DMS53 (cell line): Measurements from ENCODE around the gene TCP11.

Experiments used
- DNase-seq: peaks from one replicate; lab custom pipeline; 2025; lab: John Stamatoyannopoulos, UW

The TCP11 gene

GRCh38 chr6:35080821-35081425 lies 60.2 kb downstream of the TCP11 start:
- DNase-seq: no peak

- no peak for DNase-seq
Observed at GRCh38 chr6:35080016-35080680, 61.0 kb downstream of the TCP11 start.

GRCh38 chr6:35079311-35080000 lies 61.7 kb downstream of the TCP11 start:
- DNase-seq: no peak

- DNase-seq: no peak
Observed at GRCh38 chr6:35078896-35079295, 62.2 kb downstream of the TCP11 start.

- no peak for DNase-seq
Observed at GRCh38 chr6:35078226-35078850, 62.8 kb downstream of the TCP11 start.

GRCh38 chr6:35077713-35078105 lies 63.4 kb downstream of the TCP11 start:
- no peak for DNase-seq

- no peak for DNase-seq
Observed at GRCh38 chr6:35076997-35077712, 64.0 kb downstream of the TCP11 start.

- DNase-seq: no peak
Observed at GRCh38 chr6:35073766-35074471, 67.2 kb downstream of the TCP11 start.

- DNase-seq: no peak
Observed at GRCh38 chr6:35073211-35073610, 67.9 kb downstream of the TCP11 start.

GRCh38 chr6:35072698-35073055 lies 68.5 kb downstream of the TCP11 start:
- no peak for DNase-seq

- no peak for DNase-seq
Observed at GRCh38 chr6:35072051-35072697, 69.0 kb downstream of the TCP11 start.

- DNase-seq: no peak
Observed at GRCh38 chr6:35071347-35071994, 69.7 kb downstream of the TCP11 start.

- no peak for DNase-seq
Observed at GRCh38 chr6:35070111-35070510, 71.0 kb downstream of the TCP11 start.

GRCh38 chr6:35069262-35069661 lies 71.9 kb downstream of the TCP11 start:
- no peak for DNase-seq

- DNase-seq: no peak
Observed at GRCh38 chr6:35068644-35069043, 72.5 kb downstream of the TCP11 start.

GRCh38 chr6:35068206-35068605 lies 72.9 kb downstream of the TCP11 start:
- no peak for DNase-seq
